GM21447 (cell line): ENCODE data around the gene PLCB1.

Experiments used
- ATAC-seq: cut with Tn5 transposase; IDR thresholded peaks from one replicate; pipeline ENCODE4 v1.9.1; 2021; ENCODE audit not compliant: unreplicated experiment

PLCB1 gene

GRCh38 chr20:8749986-8750385 lies 617.9 kb downstream of the PLCB1 start:
- ATAC-seq: no peak

GRCh38 chr20:8755340-8756118 lies 623.5 kb downstream of the PLCB1 start:
- no peak for ATAC-seq

- ATAC-seq: no peak
These were observed 624.3 kb downstream of the PLCB1 start for GRCh38 chr20:8756410-8756809.

- no peak for ATAC-seq
These were observed 625.1 kb downstream of the PLCB1 start for GRCh38 chr20:8757146-8757545.

GRCh38 chr20:8764344-8764962 lies 632.4 kb downstream of the PLCB1 start:
- ATAC-seq: no peak

GRCh38 chr20:8766868-8767390 lies 634.9 kb downstream of the PLCB1 start:
- ATAC-seq: no peak

GRCh38 chr20:8774412-8774811 lies 642.3 kb downstream of the PLCB1 start:
- ATAC-seq: no peak

- no peak for ATAC-seq
These were observed 645.8 kb downstream of the PLCB1 start for GRCh38 chr20:8777911-8778310.

GRCh38 chr20:8778387-8778786 lies 646.3 kb downstream of the PLCB1 start:
- ATAC-seq: no peak

GRCh38 chr20:8780915-8781314 lies 648.8 kb downstream of the PLCB1 start:
- no peak for ATAC-seq

GRCh38 chr20:8782804-8783203 lies 650.7 kb downstream of the PLCB1 start:
- no peak for ATAC-seq

- no peak for ATAC-seq
These were observed 651.7 kb downstream of the PLCB1 start for GRCh38 chr20:8783734-8784133.

GRCh38 chr20:8786383-8786782 lies 654.3 kb downstream of the PLCB1 start:
- no peak for ATAC-seq

- ATAC-seq: no peak
These were observed 655.0 kb downstream of the PLCB1 start for GRCh38 chr20:8787090-8787489.

- no peak for ATAC-seq
These were observed 656.2 kb downstream of the PLCB1 start for GRCh38 chr20:8788275-8788674.

GRCh38 chr20:8788831-8789230 lies 656.8 kb downstream of the PLCB1 start:
- no peak for ATAC-seq

GRCh38 chr20:8790442-8791074 lies 658.5 kb downstream of the PLCB1 start:
- ATAC-seq: no peak

- no peak for ATAC-seq
These were observed 663.3 kb downstream of the PLCB1 start for GRCh38 chr20:8795404-8795803.

GRCh38 chr20:8796088-8796660 lies 664.1 kb downstream of the PLCB1 start:
- ATAC-seq: no peak

GRCh38 chr20:8798505-8798904 lies 666.4 kb downstream of the PLCB1 start:
- no peak for ATAC-seq

- no peak for ATAC-seq
These were observed 668.0 kb downstream of the PLCB1 start for GRCh38 chr20:8800089-8800488.

GRCh38 chr20:8801686-8802085 lies 669.6 kb downstream of the PLCB1 start:
- no peak for ATAC-seq
